Measurements from ENCODE around the gene SYTL5.

The SYTL5 gene

GRCh38 chrX:38038501-38038900 is 32.1 kb downstream of the SYTL5 start:
- no peak for DNase-seq

GRCh38 chrX:38041237-38041636 is 34.9 kb downstream of the SYTL5 start:
- no peaks in the 10 kb centered on the region for H3K79me1 ChIP-seq (replicated peaks; ENCODE audit: low read length, poor library complexity, severe bottlenecking)
- H2BK120ac ChIP-seq (ENCODE audit: low read depth, low read length): no peak overlapping the region
- no peak overlapping the region for H3K4me2 ChIP-seq (ENCODE audit: low read length, poor library complexity, severe bottlenecking)
- no peak overlapping the region for H3K14ac ChIP-seq (ENCODE audit: low read length in 2 of 2)
- no peaks in the 10 kb centered on the region for H3K27me3 ChIP-seq (ENCODE audit: control insufficient read depth in 1 of 2, insufficient read depth in 1 of 2, low read length in 2 of 2)
- H2BK15ac ChIP-seq (ENCODE audit: low read depth, poor library complexity, severe bottlenecking): no peak overlapping the region
- H3K4ac ChIP-seq (ENCODE audit: low read depth in 1 of 2, low read length in 2 of 2): no peak overlapping the region
- H2AK5ac ChIP-seq (ENCODE audit: low read length, severe bottlenecking): no peak overlapping the region
- H3K23ac ChIP-seq (ENCODE audit: low read length in 2 of 2): no peak overlapping the region
- H3K18ac ChIP-seq (ENCODE audit: low read depth in 1 of 2, low read length in 2 of 2): no peak overlapping the region
- no peak overlapping the region for H4K91ac ChIP-seq (ENCODE audit: low read length)
- WGBS: 100% methylated on average over 1 of the region's 3 CpGs
- H3K9me3 ChIP-seq (ENCODE audit: control insufficient read depth, low read length): peaks cover 3% of the 10 kb centered on the region
- H3K4me3 ChIP-seq (ENCODE audit: insufficient read depth in 1 of 2, low read depth in 1 of 2, low read length in 2 of 2): no peak overlapping the region
- no peak for DNase-seq
- H2AFZ ChIP-seq (ENCODE audit: low read depth, low read length): no peak overlapping the region
- H2BK12ac ChIP-seq (ENCODE audit: low read length in 2 of 2): no peak overlapping the region
- no peak overlapping the region for H3K9ac ChIP-seq (ENCODE audit: low read length)
- no peak overlapping the region for H4K8ac ChIP-seq (ENCODE audit: low read length)
- no peaks in the 10 kb centered on the region for H3K36me3 ChIP-seq (ENCODE audit: control insufficient read depth in 1 of 2, insufficient read depth in 2 of 2, low read depth in 1 of 2, low read length in 2 of 2)
- no peak overlapping the region for H3K27ac ChIP-seq (ENCODE audit: low read length, poor library complexity, severe bottlenecking)
- no peaks in the 10 kb centered on the region for H3K4me1 ChIP-seq (ENCODE audit: control insufficient read depth, insufficient read depth, low read depth, low read length)
- H2BK5ac ChIP-seq (ENCODE audit: low read depth, low read length, poor library complexity, severe bottlenecking): no peak overlapping the region

More at GRCh38 chrX:38038501-38038900, 32.1 kb downstream of the SYTL5 start:
- Histone ChIP-seq H3K9ac (ENCODE audit: low read length) (no peak overlapping the region), H2BK5ac (ENCODE audit: low read depth, low read length, poor library complexity, severe bottlenecking) (no peak overlapping the region), H3K14ac (ENCODE audit: low read length in 2 of 2) (no peak overlapping the region), H3K79me1 (replicated peaks; ENCODE audit: low read length, poor library complexity, severe bottlenecking) (no peaks in the 10 kb centered on the region), H2AK5ac (ENCODE audit: low read length, severe bottlenecking) (no peak overlapping the region), H3K4ac (ENCODE audit: low read depth in 1 of 2, low read length in 2 of 2) (no peak overlapping the region), H3K27me3 (ENCODE audit: control insufficient read depth in 1 of 2, insufficient read depth in 1 of 2, low read length in 2 of 2) (no peaks in the 10 kb centered on the region), H4K91ac (ENCODE audit: low read length) (no peak overlapping the region), H4K8ac (ENCODE audit: low read length) (no peak overlapping the region), H2AFZ (ENCODE audit: low read depth, low read length) (no peak overlapping the region), H3K4me3 (ENCODE audit: insufficient read depth in 1 of 2, low read depth in 1 of 2, low read length in 2 of 2) (no peak overlapping the region), H3K36me3 (ENCODE audit: control insufficient read depth in 1 of 2, insufficient read depth in 2 of 2, low read depth in 1 of 2, low read length in 2 of 2) (no peaks in the 10 kb centered on the region), H3K4me1 (ENCODE audit: control insufficient read depth, insufficient read depth, low read depth, low read length) (no peaks in the 10 kb centered on the region), H3K23ac (ENCODE audit: low read length in 2 of 2) (no peak overlapping the region), H2BK120ac (ENCODE audit: low read depth, low read length) (no peak overlapping the region), H3K27ac (ENCODE audit: low read length, poor library complexity, severe bottlenecking) (no peak overlapping the region), H3K4me2 (ENCODE audit: low read length, poor library complexity, severe bottlenecking) (no peak overlapping the region), H2BK12ac (ENCODE audit: low read length in 2 of 2) (no peak overlapping the region), H3K9me3 (ENCODE audit: control insufficient read depth, low read length) (peaks cover 3% of the 10 kb centered on the region), H2BK15ac (ENCODE audit: low read depth, poor library complexity, severe bottlenecking) (no peak overlapping the region), H3K18ac (ENCODE audit: low read depth in 1 of 2, low read length in 2 of 2) (no peak overlapping the region)
- 100% methylated on average over 1 of the region's 2 CpGs for WGBS

GRCh38 chrX:38044701-38045100 is 38.3 kb downstream of the SYTL5 start:
- Histone ChIP-seq H3K9me3 (ENCODE audit: control insufficient read depth, low read length) (peaks cover 4% of the 10 kb centered on the region), H2BK12ac (ENCODE audit: low read length in 2 of 2) (no peak overlapping the region), H3K14ac (ENCODE audit: low read length in 2 of 2) (no peak overlapping the region), H3K4me3 (ENCODE audit: insufficient read depth in 1 of 2, low read depth in 1 of 2, low read length in 2 of 2) (no peak overlapping the region), H3K4me1 (ENCODE audit: control insufficient read depth, insufficient read depth, low read depth, low read length) (no peaks in the 10 kb centered on the region), H3K4me2 (ENCODE audit: low read length, poor library complexity, severe bottlenecking) (no peak overlapping the region), H3K18ac (ENCODE audit: low read depth in 1 of 2, low read length in 2 of 2) (no peak overlapping the region), H3K27me3 (ENCODE audit: control insufficient read depth in 1 of 2, insufficient read depth in 1 of 2, low read length in 2 of 2) (no peaks in the 10 kb centered on the region), H3K36me3 (ENCODE audit: control insufficient read depth in 1 of 2, insufficient read depth in 2 of 2, low read depth in 1 of 2, low read length in 2 of 2) (no peaks in the 10 kb centered on the region), H3K79me1 (replicated peaks; ENCODE audit: low read length, poor library complexity, severe bottlenecking) (no peaks in the 10 kb centered on the region), H2BK120ac (ENCODE audit: low read depth, low read length) (no peak overlapping the region), H3K4ac (ENCODE audit: low read depth in 1 of 2, low read length in 2 of 2) (no peak overlapping the region), H2BK5ac (ENCODE audit: low read depth, low read length, poor library complexity, severe bottlenecking) (no peak overlapping the region), H2AFZ (ENCODE audit: low read depth, low read length) (no peak overlapping the region), H4K8ac (ENCODE audit: low read length) (no peak overlapping the region), H2BK15ac (ENCODE audit: low read depth, poor library complexity, severe bottlenecking) (no peak overlapping the region), H3K23ac (ENCODE audit: low read length in 2 of 2) (no peak overlapping the region), H4K91ac (ENCODE audit: low read length) (no peak overlapping the region), H3K9ac (ENCODE audit: low read length) (no peak overlapping the region), H2AK5ac (ENCODE audit: low read length, severe bottlenecking) (no peak overlapping the region), H3K27ac (ENCODE audit: low read length, poor library complexity, severe bottlenecking) (no peak overlapping the region)
- DNase-seq: no peak
- WGBS: 91% methylated on average over 1 of the region's 3 CpGs

- Histone ChIP-seq H3K4me2 (ENCODE audit: low read length, poor library complexity, severe bottlenecking) (no peak overlapping the region), H3K36me3 (ENCODE audit: control insufficient read depth in 1 of 2, insufficient read depth in 2 of 2, low read depth in 1 of 2, low read length in 2 of 2) (no peaks in the 10 kb centered on the region), H3K23ac (ENCODE audit: low read length in 2 of 2) (no peak overlapping the region), H2AK5ac (ENCODE audit: low read length, severe bottlenecking) (no peak overlapping the region), H2BK120ac (ENCODE audit: low read depth, low read length) (no peak overlapping the region), H2BK15ac (ENCODE audit: low read depth, poor library complexity, severe bottlenecking) (no peak overlapping the region), H3K4ac (ENCODE audit: low read depth in 1 of 2, low read length in 2 of 2) (no peak overlapping the region), H3K4me3 (ENCODE audit: insufficient read depth in 1 of 2, low read depth in 1 of 2, low read length in 2 of 2) (peak overlapping the region in 1 of 2 experiments; percentile 5), H4K8ac (ENCODE audit: low read length) (no peak overlapping the region), H3K9me3 (ENCODE audit: control insufficient read depth, low read length) (peaks cover 4% of the 10 kb centered on the region), H3K27ac (ENCODE audit: low read length, poor library complexity, severe bottlenecking) (no peak overlapping the region), H3K79me1 (replicated peaks; ENCODE audit: low read length, poor library complexity, severe bottlenecking) (no peaks in the 10 kb centered on the region), H3K27me3 (ENCODE audit: control insufficient read depth in 1 of 2, insufficient read depth in 1 of 2, low read length in 2 of 2) (no peaks in the 10 kb centered on the region), H3K18ac (ENCODE audit: low read depth in 1 of 2, low read length in 2 of 2) (no peak overlapping the region), H2BK5ac (ENCODE audit: low read depth, low read length, poor library complexity, severe bottlenecking) (no peak overlapping the region), H4K91ac (ENCODE audit: low read length) (no peak overlapping the region), H3K14ac (ENCODE audit: low read length in 2 of 2) (no peak overlapping the region), H2AFZ (ENCODE audit: low read depth, low read length) (no peak overlapping the region), H3K4me1 (ENCODE audit: control insufficient read depth, insufficient read depth, low read depth, low read length) (no peaks in the 10 kb centered on the region), H2BK12ac (ENCODE audit: low read length in 2 of 2) (no peak overlapping the region), H3K9ac (ENCODE audit: low read length) (no peak overlapping the region)
- DNase-seq: no peak
- 92% methylated on average over 3 of the region's 3 CpGs for WGBS
Observed at GRCh38 chrX:38045538-38046096, 39.3 kb downstream of the SYTL5 start.

Measured in mesenchymal stem cell (in vitro differentiated cells and primary cell).